Activated naive CD4-positive, alpha-beta T cell treated with anti-CD3 and anti-CD28 coated beads, Interleukin-2, amount 50 U/mL, for 16 hours (primary cell): ENCODE data around the gene CAPN1.
A peak's percentile ranks its signal among the peaks of the same experiment; 100 is the strongest.
"Not testable (repeated sequence)": the region's sequence is repeated elsewhere in the genome, so short reads cannot be mapped to it uniquely, and the experiment has no call there.

Experiments
- DNase-seq: peaks from one replicate; pipeline ENCODE4 v3.0.0-alpha.2; 2020

Gene CAPN1

DNA sequence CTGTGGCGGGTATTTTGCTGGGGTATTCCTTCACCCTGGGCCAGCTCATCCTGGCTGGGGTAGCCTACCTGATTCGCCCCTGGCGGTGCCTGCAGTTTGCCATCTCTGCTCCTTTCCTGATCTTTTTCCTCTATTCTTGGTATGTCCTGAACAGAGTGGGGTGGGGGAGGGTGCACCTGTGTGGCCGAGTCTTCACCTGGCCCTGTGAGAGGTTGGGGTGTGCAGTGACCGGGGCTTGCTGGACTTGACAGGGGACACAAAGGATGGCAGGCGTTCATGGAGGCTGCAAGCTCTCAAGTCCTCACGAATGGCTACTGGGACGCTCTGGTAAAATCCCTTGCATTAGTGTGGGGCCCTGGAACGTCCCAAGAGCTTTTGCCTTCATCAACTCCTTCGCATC lies 39.3 kb downstream of the CAPN1 start:
- no peak for DNase-seq

DNA sequence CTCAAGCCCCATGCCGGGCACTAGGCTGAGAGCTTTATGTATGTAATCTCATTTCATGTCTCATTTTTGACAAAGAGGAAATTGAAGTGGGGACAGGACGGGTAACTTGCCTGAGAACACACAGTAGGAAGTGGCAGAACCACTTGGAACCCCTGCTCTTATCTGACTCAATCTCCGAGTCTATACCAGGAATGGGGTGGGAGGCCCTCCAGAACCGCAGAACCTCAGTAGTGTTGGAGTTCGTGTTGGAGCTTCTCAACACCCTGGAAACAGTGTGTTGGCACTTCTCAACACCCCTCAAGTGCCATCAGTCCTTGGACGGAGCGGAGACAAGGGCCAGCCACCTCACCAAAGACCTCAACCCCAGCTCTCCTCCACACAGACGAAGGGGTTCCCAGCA lies 41.3 kb downstream of the CAPN1 start:
- no peak for DNase-seq

DNA sequence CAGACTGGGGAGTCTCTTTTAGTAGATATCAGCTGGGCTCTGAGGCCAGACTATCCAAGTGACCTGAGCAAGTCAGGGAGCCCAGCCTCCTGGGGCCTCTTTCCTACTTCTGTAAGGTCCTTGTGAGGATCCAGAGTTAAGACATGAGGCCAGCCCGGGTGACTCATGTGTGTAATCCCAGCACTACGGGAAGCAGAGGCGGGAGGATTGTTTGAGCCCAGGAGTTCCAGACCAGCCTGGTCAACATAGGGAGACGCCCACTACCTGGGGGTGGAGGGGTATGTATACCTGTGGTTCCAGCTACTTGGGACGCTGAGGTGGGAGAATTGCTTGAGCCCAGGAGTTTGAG lies 43.2 kb downstream of the CAPN1 start:
- no peak for DNase-seq

DNA sequence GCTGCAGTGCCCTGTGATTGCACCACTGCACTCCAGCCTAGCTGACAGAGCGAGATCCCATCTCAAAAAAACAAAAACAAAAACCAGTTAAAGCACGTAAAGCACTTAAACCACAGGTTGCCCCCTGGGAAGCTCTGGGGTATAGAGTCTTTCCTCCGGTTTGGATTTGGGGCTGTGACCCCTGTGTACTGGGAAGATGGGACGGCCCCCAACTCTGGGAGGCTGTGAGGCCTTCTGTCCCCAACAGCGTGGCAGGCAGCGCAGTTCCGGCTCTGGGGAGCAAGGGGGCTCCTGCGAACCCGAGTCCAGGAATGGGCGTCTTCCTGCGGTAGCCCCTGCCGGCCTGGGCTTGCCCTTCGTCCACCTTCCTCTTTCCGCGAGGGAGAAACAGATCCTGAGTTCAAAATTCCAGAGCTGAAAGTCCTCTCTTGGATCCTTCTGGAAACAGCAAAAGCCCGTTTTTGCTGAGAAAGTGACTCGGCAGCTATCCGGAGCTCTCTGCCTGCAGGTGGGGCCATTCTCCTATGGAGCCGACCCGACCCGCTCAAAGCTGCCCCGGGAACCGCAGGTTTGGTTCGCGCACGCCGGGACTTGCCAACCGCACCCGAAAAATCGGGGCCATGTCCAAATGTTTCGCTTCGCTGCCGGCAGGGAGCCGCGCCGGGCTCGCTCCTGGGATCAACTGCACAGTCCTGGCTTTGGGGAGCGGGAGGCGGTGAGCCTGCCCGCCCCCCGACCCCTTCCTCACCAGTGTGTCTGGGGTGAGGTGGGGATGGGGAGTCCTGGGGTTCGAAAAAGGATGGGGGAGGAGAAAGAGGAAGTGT lies 43.8 kb downstream of the CAPN1 start:
- DNase-seq, result peak; percentile 66

DNA sequence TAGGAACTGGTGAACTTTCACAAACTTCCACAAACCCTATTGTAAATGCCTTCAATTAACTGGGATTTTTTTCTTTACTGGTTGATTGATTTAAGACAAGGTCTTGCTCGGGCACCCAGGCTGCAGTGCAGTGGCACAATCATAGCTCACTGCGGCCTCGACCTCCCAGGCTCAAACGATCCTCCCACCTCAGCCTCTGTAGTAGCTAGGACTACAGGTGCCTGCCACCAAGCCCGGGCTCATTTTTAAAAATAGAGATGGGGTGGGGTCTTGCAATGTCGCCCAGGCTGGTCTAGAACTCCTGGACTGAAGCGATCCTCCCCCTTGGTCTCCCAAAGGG lies 44.3 kb downstream of the CAPN1 start:
- DNase-seq, result no peak

DNA sequence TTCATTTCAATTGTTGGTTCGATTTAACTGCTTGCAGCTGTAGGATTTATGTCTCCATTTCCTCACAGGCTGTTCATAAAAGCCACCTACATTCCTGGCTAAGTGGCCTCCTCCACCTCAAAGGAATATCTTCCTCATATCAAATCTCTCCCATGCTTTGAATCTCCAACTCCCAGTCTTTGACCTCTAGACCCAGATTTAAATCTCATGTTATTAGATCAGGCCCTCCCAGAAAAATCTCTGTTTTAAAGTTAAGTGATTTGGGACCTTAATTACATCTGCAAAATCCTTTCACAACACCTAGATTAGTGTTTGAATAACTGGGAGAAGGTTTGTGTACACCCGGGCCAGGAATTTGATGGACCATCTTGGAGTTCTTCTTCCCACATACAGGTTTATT lies 46.2 kb downstream of the CAPN1 start:
- DNase-seq, result no peak

DNA sequence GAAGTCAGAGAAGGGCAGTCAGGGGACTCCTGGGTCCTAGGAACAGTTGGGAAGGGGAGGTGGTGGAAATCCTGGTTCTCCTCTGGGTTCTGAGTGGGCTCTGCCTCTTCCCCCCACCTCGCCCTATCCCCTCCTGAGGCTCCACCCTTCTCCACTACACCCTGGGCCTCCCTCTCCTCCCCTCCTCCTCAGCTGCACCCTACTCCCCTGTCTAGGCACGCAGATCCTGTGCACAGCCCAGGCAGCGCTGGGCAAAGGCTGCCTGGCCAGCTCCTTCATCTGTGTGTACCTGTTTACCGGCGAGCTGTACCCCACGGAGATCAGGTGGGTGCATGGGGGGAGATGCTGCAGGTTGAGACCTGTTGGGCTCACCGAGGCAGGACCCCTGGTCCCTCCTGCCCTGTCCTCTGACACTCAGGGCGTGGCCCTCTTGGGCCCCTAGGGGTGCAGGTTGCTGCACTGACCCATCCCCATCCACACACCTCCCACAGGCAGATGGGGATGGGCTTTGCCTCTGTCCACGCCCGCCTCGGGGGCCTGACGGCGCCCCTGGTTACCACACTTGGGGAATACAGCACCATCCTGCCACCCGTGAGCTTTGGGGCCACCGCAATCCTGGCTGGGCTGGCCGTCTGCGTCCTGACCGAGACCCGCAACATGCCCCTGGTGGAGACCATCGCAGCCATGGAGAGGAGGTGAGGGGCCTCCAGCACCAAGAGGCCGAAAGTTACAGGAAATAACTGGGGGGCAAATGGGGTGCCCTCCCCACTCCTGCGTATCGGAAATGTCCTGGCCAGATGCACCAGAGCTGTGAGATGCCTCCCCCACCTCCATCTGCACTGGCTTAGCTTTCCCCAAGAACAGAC lies 54.7 kb downstream of the CAPN1 start:
- no peak for DNase-seq

DNA sequence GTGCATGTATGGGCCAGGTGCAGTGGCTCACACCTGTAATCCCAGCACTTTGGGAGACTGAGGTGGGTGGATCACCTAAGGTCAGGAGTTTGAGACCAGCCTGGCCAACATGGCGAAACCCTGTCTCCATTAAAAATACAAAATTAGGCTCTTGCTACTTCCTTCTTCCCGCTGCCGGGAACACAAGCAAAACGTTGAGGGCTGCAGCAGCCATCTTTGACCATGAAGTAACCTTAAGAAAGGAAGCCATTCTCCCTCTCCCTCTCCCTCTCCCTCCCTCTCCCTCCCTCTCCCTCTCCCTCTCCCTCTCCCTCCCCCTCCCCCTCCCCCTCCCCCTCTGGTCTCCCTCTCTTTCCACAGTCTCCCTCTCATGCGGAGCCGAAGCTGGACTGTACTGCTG lies 56.6 kb downstream of the CAPN1 start:
- not testable (repeated sequence) for DNase-seq

DNA sequence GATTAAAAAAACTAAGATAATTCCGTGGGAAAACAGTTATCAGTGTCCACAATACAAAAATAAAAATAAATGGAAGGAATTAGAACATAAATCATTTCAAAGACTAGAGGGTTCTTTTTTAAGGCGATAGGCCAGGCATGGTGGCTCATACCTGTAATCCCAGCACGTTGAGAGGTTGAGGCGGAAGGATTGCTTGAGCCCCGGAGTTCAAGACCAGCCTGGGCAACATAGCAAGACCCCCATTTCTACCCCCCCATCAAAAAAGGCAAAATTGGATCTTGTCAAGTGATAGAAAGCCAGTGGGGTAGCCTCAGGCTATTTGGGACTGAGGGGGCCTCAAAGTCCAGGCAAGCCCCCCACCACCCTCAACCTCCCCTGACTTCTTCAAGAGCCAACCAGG lies 59.4 kb downstream of the CAPN1 start:
- DNase-seq, result no peak

DNA sequence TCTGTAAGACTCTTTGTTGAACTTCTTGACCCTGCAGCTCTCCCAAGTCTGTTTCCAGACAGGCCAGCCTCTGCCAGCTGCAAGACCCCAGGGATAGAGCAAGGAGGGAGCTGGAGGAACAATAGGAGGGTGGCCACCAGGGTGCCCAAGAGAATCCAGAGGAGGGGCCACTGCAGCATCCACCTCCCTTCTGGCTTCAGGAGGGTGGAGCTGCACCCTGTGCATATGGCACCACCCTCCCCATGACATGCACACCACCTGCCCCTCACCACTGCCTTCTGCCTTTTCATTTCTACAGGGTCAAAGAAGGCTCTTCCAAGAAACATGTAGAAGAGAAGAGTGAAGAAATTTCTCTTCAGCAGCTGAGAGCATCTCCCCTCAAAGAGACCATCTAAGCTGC lies 60.0 kb downstream of the CAPN1 start:
- DNase-seq, result no peak

DNA sequence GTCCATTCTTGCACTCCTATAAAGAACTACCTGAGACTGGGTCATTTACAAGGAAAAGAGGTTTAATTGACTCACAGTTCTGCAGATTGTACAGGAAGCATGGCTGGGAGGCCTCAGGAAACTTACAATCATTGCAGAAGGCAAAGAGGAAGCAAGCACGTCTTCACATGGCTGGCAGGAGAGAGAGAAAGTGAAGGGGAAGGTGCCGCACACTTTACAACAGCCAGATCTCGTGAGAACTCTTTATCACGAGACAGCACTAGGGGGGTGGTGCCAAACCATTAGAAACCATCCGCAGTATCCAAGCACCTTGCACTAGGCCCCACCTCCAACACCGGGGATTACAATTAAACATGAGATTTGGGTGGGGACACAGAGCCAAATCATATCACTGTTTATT lies 60.7 kb downstream of the CAPN1 start:
- no peak for DNase-seq

DNA sequence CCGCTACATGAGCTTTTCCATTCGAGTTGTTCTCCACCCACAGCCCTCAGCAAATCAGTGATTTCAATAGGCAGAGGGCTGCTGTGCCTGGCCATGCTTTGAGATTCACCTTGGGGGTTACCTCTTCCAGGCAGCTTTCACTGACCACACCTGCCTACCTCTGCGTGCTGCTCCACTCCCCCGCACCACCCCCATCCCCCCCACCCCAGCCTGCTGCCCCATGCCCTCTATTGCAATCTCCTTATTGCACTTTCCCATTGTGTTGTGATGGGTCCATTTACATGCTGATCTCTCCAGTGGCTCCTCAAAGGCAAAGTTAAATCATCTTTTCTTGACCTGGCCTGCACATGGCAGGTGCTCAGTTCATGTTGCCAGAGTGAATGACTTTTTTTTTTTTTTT lies 62.1 kb downstream of the CAPN1 start:
- DNase-seq, result no peak

DNA sequence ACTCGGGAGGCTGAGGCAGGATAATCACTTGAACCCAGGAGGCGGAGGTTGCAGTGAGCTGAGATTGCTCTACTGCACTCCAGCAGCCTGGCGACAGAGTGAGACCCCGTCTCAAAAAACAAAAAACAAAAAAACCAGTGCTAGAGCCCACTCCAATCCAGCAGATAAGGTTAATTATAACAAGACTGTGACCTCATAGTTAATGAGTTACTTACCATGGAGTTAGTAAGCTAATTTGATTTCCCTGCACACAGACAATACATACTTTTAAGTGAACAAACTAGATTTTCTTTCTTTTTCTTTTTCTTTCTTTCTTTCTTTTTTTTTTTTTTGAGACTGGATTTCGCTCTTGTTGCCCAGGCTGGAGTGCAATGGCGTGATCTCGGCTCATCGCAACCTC lies 63.3 kb downstream of the CAPN1 start:
- DNase-seq, result not testable (repeated sequence)

DNA sequence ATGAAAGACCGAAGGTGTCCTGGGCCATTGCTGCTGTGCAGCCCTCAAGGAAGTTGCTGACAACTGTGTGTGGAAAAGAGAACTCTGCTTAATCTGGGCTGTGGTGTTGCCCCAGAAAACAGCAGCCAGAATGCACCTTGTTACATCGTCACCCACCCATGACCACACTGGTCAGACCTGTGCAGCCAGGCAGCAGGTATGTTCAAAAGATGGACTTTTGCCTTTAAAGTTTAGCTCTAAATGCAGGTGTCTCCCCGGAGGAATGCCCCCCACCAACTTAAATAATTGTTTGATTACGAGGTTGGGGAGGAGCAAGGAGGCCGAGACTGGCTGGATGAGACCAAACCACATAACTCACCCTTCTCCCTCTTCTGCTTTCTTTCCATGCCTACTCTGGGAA lies 64.8 kb downstream of the CAPN1 start:
- no peak for DNase-seq

DNA sequence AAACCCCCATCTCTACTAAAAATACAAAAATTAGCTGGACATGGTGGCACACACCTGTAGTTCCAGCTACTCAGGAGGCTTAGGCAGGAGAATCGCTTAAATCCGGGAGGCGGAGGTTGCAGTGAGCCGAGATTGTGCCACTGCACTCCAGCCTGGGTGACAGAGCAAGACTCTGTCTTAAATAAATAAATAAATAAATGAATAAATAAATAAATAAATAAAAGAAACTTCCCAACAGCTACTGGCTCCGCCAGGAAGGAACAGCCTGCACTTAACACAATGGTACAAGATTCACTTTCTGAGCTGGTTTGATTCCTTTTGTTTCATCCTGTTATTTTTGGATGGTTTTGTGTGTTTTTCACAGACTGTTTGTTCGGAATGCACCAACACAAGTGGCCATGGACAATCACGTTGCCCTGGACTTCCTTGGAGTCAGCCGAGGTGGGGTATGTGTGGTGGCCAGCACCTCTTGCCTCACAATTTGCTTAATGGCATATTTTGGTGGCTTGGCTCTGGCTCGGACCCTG lies 66.5 kb downstream of the CAPN1 start:
- DNase-seq, result not testable (repeated sequence)

DNA sequence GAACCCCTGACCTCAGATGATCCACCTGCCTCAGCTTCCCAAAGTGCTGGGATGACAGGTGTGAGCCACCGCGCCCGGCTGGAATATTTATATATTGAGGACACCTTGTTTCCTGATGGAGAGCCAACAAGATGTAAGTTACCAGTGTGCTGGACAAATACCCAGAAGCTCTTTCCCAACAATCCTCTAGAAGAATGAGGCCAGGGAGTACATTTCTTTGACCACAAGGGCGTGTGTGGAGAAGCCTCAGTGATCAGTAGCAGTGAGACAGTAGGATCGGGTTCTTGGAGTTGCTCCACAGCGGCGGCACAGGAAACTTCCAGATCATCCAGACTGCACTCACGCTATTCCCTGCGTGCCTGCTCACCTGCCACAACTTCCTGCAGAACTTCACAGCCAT lies 69.7 kb downstream of the CAPN1 start:
- no peak for DNase-seq

DNA sequence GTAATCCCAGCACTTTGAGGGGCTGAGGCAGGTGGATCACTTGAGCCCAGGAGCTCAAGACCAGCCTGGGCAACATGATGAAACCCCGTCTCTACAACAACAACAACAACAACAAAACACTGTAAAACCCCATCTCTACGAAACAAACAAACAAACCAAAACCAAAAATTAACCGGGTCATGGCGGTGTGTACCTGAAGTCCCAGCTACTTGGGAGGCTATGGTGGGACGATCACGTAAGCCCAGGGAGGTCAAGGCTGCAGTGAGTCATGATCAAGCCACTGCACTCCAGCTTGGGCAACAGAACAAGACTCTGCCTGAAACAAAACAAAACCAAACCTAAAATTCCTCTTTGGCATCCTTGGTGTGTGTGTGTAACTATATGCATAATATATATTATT lies 73.0 kb downstream of the CAPN1 start:
- no peak for DNase-seq

DNA sequence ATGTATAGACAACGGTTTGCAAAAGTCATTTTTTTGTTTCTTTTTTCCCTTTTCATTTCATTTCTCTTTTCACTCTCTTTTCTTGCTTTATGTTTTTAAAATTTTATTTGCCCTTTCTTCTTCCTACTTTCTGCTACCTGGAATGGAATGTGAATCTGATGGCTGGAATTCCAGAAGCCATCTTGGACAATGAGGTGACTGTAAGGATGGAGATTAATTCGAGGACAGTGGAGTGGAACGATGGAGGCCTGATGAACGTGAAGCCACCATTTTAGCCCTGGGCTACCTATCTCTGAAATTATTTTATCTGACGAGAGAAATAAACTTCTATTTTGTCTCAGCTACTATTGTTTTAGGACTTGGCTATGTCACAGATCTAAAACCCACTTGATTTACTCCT lies 77.3 kb downstream of the CAPN1 start:
- DNase-seq, result no peak

DNA sequence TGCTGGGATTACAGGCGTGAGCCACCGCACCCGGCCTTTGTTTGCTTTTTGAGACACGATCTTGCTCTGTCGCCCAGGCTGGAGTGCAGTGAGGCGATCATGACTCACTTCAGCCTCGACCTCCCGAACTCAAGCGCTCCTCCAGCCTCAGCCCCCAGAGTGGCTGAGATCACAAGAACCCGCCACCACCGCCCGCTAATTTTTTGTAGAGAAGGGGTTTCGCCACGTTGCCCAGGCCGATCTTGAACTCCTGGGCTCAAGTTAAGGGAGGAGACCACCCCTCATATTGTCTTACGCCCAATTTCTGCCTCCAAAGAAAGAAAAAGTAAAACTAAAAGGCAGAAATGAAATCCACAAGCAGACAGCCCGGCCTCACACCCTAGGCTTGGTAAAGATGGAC lies 78.6 kb downstream of the CAPN1 start:
- DNase-seq, result no peak

DNA sequence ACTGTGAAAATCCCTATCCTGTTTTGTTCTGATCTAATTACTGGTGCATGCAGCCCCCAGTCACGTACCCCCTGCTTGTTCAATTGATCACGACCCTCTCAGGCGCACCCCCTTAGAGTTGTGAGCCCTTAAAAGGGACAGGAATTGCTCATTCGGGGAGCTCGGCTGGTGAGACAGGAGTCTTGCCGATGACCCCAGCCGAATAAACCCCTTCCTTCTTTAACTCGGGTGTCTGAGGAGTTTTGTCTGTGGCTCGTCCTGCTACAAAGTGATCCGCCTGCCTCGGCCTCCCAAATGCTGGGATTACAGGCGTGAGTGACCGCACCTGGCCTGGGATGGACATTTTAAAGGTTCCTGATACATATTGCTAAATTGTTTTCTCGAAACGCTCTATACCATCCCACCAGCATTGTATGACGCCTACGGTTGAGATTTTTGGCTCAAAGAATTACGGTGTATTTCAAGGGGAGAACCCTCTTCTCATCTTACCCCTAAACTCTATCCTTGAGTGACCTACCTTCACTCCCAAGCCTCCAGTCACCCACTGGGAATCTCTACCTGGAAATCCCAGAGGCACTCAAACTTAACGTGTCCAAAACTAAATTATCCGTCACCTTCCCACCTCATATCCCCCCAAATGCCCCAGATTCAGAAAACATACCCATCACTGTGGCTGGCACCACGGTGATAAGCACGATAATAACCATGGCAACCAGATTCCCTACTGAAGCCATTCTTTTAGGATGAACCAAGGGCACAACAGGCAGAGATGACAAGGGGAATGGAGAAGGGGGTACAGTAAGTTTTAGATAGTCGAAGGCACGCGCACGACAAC lies 79.2 kb downstream of the CAPN1 start:
- DNase-seq, result no peak
